NCI-H1694 treated with DMSO at 0.1 percent for 48 hours (cell line): Measurements from ENCODE around the gene LCNL1.
A peak's percentile ranks its signal among the peaks of the same experiment; 100 is the strongest.

Experiments
- DNase-seq: peaks from one replicate; lab custom pipeline; 2025; lab: John Stamatoyannopoulos, UW

The LCNL1 gene

GRCh38 chr9:136947028-136947891, 35.5 kb upstream of the LCNL1 start:
- no peak for DNase-seq

DNA sequence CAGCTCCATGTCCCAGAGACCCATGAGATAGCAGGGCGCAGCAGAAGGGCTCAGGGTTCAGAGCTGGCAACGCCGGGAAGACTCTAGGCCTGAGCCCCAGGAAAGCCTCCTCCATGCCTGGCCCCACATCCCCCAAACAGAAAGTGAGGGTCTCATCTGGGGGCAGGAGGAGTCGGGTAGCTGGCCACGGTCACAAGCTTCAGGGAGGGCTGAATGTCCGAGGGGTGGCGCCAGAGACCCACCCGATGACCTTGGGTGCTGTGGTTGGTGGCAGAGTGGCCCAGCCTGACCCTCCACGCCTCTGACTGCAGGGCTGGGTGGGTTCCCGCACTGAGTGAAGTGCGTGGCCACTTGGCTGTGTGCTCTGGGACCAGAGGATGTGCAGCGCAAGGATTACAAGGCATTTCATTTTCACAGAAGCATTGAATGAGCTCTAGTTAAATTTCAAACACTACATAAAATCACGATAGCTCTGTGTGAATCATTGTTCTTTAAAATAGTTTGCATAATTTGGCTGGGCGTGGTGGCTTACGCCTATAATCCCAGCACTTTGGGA, 34.8 kb upstream of the LCNL1 start:
- DNase-seq = no peak

- no peak for DNase-seq
Observed at GRCh38 chr9:136949239-136949816, 33.5 kb upstream of the LCNL1 start.

- peak; percentile 71 for DNase-seq
Observed at GRCh38 chr9:136949817-136950655, 32.8 kb upstream of the LCNL1 start.

- no peak for DNase-seq
Observed at GRCh38 chr9:136950656-136951276, 32.0 kb upstream of the LCNL1 start.

DNA sequence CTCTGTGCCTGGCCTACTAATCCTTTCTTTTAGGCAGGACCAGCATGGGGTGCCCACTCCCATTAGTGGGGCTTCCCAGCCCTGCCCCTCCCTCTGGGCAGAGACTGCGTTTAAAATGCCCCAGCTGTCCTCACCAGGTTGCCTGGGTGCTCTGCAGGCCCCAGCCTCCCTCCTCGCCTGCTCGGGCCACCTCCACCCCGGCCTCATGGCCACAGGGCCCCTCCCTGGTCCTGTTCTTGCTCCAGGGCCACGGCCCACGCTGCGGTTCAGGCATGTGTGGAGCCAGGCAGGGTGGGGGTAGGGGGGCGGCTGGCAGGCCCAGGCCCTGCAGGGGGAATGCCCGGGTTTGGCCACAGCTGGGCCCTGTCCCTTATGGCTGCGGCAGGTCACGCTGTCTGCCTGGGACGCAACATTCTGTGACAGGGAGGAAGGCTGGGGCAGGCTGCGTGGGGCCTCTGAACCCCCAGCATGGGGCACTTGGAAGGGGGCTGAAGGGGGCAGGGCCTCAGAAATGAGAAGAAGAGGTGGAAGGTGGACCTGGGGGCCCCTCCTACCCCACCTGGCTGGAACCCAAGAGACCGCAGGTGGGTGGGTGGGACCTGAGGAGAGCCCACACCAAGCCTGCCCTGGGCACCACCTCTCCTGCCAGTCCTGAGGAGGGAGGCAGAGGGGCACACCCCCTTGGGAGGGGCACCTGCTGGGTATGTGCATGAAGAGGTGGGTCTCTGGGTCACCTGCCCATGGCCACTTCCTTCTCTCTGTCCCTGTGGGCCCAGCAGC, 31.1 kb upstream of the LCNL1 start, which contains the start of gene LCN12:
Gene LCN12, plus strand, starts transcription at position 733 of the 780 bp plus-strand sequence. CDS start 55 bp downstream, outside the sequence.
- DNase-seq = no peak

- DNase-seq = no peak
Observed at GRCh38 chr9:136952321-136952850, 30.4 kb upstream of the LCNL1 start.

- DNase-seq = no peak
Observed at GRCh38 chr9:136952876-136953770, 29.7 kb upstream of the LCNL1 start.

DNA sequence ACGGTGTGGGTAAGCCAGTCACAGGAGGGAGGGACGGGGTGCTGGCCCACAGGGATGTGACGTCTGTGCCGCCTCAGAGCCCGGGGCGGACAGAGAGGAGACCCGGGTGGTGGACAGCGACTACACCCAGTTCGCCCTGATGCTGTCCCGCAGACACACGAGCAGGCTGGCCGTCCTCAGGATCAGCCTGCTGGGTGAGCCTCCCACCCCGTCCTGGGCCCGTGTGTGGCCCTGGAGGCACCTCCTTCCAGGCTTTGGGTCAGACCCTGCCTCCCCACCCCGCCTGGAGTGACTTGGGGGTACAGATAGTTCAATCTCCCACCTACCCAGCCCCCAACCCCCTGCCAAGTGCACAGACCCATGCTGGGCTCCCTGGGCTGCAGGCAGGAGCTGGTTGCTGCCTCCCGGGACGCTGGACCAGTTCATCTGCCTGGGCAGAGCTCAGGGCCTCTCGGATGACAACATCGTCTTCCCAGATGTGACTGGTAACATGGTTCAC, 29.0 kb upstream of the LCNL1 start:
- no peak for DNase-seq

DNA sequence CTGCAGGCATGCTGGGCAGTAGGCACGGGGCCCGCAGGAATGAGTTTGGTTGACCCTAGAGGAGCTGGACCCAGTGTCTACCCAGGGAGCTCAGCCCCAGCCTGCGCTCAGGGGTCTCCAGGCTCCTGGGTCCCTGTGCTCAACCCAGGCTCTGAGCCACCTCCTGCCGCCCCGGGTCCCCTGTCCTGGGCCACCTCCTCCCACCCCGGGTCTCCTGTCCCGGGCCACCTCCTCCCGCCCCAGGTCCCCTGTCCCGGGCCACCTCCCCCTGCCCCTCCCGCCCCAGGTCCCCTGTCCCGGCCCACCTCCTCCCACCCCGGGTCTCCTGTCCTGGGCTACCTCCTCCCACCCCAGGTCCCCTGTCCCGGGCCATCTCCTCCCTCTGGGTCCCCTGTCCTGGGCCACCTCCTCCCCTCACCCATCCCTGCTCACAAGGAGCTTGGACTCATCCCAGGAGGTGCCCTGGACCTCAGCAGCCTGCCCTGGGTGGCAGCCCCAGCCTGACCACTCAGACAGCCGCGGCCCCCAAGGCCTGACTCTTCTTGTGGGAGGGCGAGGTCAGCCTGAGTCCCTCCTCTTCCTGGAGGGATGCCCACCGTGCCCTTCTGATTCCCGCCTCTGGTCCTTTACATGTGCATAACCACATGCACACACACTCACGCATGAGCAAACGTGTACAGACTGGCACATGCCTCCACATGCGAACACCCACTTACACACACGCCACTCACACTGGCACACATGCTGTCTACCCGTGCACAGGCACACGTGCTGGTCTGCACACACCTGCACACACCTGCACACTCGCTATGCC, 28.3 kb upstream of the LCNL1 start:
- no peak for DNase-seq

GRCh38 chr9:136955202-136955942, 27.4 kb upstream of the LCNL1 start:
- no peak for DNase-seq

GRCh38 chr9:136955943-136956335, 26.9 kb upstream of the LCNL1 start:
- no peak for DNase-seq

- DNase-seq = no peak
Observed at GRCh38 chr9:136956604-136957003, 26.2 kb upstream of the LCNL1 start.

DNA sequence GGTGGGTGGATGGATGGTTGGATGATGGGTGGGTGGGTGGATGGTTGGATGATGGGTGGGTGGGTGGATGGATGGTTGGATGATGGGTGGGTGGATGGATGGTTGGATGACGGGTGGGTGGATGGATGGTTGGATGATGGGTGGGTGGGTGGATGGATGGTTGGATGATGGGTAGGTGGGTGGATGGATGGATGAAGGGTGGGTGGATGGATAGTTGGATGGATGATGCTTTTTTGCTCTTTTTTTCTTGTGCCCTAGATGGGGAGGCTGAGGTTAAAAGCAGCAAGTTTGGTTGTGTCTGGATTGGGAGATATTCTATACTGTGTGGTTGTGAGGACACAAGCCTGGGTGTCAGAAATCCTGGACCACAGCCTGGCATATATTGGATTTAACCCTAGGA, 25.3 kb upstream of the LCNL1 start:
- DNase-seq = no peak

DNA sequence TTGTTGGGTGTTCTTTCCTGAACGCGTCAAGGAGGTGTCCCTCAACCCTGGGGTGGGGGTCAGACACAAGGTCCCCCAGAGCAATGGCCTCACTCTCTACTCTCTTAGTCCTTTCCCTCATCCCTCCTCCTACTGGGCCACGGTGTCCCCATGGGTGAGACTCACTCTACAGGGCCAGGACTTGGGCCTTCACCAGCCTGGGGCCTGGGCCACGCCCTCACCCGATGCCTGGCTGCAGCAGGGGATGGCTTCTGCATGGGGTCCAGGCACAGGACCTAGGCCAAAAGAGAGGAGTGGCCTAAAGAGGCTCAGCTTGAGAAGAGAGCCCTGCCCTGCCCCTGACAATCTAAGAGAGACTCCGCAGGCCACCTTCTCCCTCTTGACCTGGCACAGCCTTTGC, 24.9 kb upstream of the LCNL1 start:
- DNase-seq = no peak

GRCh38 chr9:136958473-136958872, 24.3 kb upstream of the LCNL1 start:
- no peak for DNase-seq

DNA sequence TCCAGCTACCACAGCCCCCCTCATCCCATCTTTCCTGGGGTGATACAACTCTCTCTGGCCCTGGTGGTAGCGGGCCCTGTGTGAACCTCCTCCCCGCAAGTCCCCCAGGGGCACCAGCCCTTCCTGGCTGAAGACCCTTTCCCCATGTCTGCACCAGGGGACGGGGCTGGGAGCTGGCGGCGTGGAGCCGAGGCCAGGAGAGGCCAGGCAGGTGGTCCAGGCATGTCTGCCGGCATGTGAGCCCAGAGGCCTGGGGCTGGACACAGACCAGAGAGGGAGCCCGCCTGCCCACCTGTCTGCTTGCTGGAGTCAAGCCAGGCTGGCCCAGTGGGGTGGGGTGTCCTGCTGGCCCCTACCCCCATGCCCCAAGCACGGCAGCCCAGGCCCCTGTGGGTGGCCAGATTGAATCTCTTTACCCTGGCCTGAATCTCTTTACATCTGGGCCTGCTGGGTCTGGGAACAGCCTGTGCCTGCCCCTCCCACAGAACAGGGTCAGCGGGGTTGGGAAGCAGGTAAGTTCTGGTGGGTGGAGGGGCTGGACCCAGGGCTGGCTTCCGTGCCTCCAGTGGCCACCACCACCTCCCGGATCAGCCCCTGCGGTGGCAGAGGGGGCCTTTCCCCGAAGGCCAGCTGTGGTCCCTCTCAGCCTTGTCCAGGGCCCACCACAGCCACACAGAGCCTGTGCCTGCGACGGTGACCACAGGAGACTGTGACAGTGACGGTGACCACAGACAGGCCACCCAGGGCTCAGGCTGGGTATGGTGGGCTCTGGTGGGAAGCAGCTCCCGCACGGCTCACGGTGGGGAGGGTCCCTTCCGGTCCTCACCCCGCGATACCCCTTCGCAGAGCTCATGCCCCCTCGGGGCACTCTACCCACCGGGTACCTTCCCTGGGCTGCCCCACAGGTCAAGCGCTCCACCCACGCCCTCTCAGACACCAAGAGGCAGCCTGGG, 23.6 kb upstream of the LCNL1 start:
- no peak for DNase-seq
